Measurements from ENCODE around the gene ARHGAP42.

ARHGAP42 gene

GRCh38 chr11:100918551-100919500 lies 231.7 kb downstream of the ARHGAP42 start:
- no peak for DNase-seq (ENCODE audit: low read depth in 2 of 2)

DNA sequence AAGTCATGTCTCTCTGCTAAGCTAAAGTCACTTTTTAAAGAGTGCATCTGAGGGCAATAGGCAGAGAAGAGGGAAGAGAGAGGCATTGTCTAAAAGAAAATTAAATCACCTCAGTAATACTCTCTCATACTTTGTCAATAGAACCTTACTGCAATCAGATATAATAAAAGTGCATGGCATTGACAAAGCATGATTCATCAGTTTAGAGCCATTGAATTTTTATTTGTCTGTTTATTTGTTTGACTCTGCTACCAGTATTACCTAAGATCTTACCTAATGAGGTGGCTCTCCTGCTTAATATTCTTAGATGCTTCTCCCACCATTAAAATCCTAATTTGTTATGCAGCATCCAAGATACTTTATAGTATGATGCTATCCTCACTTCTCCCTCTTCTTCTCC lies 233.5 kb downstream of the ARHGAP42 start:
- no peak for DNase-seq (ENCODE audit: low read depth in 2 of 2)

- DNase-seq (ENCODE audit: low read depth in 2 of 2): no peak
Measured at GRCh38 chr11:100922121-100922520, 235.0 kb downstream of the ARHGAP42 start.

- DNase-seq (ENCODE audit: low read depth in 2 of 2): no peak
Measured at GRCh38 chr11:100923555-100923954, 236.5 kb downstream of the ARHGAP42 start.

DNA sequence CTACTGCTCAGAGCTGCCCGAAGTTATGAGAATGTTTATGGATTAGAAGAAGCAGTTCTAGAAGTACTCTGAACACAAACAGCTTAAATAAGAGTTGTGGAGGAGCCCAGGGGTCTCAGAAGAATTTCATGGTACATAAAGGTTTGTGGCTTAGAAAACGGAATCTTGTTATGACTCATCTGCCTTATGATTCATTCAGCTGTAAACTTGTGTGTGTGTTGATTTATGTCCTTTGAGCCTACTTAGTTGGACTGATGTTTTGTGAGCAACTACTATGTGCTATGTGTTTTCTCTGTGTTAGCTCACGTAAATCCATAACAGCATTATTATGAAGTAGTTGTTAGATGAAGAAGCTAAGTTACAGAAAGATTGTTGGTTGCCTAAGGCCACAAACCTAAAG lies 238.8 kb downstream of the ARHGAP42 start:
- no peak for DNase-seq (ENCODE audit: low read depth in 2 of 2)

DNA sequence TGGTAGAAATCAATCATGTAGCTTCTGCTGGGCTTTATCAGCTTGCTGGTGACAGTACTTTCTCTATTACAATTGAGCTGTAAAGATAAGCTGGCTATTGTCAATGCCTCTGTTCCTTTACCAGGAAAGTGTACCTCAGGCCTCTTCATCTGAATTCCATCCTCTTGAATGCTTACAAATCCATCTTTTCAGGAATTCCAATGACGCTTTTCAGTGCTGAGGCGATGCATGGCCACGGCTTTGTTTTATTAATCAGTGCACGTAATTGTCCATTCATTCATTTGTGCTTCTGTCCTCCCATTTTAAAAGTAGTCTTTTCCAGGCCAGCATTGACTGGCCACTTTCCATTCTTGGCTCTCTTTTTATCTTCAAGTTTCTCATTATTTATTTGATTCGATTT lies 240.5 kb downstream of the ARHGAP42 start:
- DNase-seq (ENCODE audit: low read depth in 2 of 2): no peak

- DNase-seq (ENCODE audit: low read depth in 2 of 2): no peak
Measured at GRCh38 chr11:100928426-100928825, 241.3 kb downstream of the ARHGAP42 start.

DNA sequence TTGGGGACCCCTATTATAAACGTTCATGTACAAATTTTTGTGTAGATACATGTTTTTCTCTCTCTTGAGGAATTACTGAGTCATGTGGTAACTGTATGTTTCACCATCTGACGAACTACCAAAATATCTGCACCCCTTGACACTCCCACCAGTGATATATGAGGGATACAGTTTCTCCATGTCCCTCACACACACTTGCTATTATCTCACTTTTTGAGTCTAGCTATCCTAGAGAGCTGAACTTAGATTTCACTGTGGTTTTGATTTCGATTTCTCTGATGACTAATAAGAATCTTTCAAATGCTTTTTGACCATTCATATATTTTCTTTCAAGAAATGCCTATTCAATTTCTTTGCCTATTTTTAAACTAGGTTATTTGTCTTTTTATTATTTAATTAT lies 242.3 kb downstream of the ARHGAP42 start:
- no peak for DNase-seq (ENCODE audit: low read depth in 2 of 2)

DNA sequence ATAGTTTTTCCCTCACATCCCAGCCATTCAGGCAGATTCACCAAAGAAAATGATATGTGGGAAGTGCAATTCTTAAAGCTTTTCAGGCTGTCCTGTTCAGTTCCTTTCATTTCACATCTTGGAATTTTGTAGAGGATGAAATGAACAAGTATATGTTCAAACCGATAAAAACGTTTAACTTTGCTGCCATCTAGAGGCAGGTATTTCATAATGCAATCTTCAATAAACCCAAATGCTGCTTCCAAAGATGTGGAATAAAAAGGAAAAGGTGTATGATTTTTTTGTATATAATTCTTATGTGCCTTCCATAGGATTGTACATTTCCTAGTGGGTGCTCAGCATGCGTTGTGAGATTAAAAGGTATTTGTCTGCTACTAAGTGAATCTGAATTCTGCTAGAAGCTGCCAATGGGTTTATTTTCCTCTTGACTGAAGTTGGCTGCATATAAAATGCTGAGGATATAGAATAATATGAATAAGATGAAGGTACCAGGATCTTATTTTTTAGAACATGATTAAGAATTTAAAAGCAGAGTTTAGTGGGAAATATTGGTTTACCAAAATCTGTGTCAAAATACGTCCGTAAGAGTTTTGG lies 243.2 kb downstream of the ARHGAP42 start:
- DNase-seq (ENCODE audit: low read depth in 2 of 2): no peak

DNA sequence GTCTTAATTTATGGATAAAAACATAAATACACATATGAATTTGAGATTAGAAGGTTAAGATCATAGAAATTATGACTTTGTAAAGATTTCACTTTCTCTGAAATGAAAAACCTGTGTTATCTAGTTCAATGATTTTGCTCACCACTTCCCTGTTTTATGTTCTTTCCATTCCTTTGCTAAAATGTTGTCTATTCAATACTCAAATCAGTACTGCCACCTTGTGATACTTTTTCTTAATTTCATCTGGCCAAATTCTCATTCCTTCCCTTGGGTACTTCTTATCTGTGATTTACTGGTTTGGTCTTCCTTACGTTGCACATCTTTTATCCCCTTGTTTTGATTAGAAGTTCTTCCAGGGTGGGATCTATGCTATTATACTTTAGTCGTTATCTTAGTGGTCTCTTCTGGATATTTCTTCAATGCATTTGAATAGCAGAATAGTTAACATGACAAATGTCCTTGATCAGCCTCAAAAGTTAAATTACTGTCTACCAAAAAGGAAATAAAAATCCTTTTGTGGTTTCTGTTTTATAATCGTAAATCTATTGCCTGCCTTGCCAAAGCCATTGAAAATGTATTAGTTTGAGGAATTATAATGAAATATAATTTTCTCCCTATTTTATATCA lies 245.5 kb downstream of the ARHGAP42 start:
- no peak for DNase-seq (ENCODE audit: low read depth in 2 of 2)

DNA sequence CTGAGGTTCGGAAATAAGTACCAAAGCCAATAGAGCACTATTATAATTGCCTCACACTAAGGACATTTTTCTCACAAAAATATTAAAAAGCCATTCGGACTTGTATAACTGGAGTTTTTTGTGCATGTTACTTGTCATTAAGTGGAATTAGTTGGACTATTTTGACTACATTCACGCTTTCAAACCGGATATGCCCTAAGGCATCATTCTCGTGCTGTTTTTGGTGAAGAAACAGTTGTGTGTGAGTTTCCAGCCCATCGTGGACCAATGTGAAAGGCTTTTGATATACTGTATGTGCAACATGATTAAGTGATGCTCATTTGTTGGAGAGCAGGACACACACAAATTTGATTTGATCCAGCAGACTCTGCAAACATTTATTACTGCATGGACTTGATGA lies 249.7 kb downstream of the ARHGAP42 start:
- DNase-seq (ENCODE audit: low read depth in 2 of 2): no peak

DNA sequence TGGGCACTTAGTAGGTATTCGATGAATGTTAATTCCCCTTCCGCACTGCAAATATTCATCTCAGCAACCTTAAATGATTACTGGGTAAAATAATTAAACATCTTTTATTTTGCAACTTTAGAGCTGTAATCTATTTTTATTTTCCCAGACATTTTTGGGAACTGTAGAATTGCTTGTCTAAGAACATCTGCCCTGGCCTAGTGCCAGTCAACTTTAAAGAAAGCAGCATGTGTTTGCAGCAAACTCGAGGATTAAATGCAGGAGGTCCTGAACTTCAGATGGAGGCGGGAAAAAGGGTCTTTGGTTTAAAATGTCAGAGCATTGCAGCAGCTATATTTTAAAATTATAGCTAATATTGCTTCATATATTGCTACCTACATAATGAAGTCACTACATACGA lies 252.5 kb downstream of the ARHGAP42 start:
- DNase-seq (ENCODE audit: low read depth in 2 of 2): no peak

DNA sequence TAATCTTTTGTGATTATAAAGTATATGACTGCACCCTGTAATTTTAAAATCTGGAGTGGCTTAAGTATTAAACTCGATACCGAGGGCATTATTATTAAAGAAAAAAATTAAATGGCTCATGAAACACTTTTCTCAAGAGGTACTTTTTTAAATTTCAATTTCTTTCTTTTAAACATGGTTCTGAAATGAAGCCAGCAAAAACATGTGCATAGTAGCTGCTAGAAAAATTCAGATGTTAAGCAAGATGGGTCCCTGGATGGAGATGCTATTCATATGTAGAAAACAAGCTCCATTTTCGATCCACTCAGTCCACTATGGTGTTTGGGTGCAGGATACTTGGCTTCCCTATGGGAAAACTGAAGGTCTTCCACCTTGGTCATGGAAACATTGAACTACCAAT lies 253.0 kb downstream of the ARHGAP42 start:
- DNase-seq (ENCODE audit: low read depth in 2 of 2): no peak

DNA sequence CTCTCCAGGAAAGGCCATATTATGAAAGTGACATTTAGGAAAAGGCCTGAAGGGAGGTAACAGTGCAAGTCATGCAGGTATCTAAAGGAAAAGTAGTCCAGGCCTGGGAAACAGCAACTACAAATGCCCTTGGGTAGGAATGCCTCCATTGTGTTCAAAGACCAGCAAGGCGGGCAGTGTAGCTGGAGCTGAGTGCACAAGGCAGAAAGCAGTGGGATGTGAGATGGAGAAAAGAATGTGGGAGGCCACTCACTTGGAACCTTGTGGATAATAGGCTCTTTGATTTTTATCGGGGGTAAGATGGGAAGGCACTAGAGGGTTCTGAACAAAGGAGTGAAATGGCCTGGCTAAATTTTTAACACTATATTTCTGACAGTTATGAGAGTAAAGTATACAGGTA lies 253.9 kb downstream of the ARHGAP42 start:
- DNase-seq (ENCODE audit: low read depth in 2 of 2): no peak

GRCh38 chr11:100942016-100942415 lies 254.9 kb downstream of the ARHGAP42 start:
- no peak for DNase-seq (ENCODE audit: low read depth in 2 of 2)

- DNase-seq (ENCODE audit: low read depth in 2 of 2): no peak
Measured at GRCh38 chr11:100948936-100949335, 261.8 kb downstream of the ARHGAP42 start.

GRCh38 chr11:100949443-100949842 lies 262.4 kb downstream of the ARHGAP42 start:
- no peak for DNase-seq (ENCODE audit: low read depth in 2 of 2)

GRCh38 chr11:100955318-100955717 lies 268.2 kb downstream of the ARHGAP42 start:
- DNase-seq (ENCODE audit: low read depth in 2 of 2): no peak

- no peak for DNase-seq (ENCODE audit: low read depth in 2 of 2)
Measured at GRCh38 chr11:100956351-100956750, 269.3 kb downstream of the ARHGAP42 start.

DNA sequence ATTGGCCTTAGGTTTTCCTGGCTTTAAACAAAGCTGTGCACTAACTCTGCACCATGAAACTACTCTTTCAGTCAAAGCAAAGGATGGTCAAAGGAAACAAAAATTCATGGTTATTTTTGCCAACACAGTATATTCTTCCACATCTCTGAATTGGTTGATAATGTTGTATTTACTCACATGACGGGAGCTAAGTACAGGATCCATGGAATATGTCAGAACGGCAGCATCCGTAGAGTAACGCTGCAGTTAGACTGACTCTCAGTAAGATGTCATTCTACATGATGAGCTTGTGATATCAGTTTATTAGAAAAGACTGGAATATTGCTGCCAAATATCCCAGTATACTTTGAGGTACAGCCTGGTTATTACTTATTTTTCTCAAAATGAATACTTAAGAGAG lies 270.4 kb downstream of the ARHGAP42 start:
- DNase-seq (ENCODE audit: low read depth in 2 of 2): no peak

DNA sequence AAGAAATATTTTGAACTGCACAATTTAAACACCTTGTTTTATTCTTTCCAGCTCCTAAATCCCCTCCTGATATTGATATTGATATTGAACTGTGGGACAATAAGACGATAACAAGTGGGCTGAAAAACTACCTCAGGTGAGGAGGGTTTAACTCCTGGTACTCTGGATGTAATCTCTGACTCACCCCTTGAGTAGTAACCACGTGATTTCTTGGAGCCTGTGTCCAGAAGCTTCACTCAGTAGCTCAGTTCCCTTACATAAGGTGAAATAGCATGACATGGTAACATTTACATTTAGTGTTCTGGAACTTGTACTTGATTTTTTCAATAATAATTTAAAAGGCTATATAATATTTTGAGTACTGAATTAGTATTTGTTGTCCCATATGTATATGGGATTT lies 274.5 kb downstream of the ARHGAP42 start:
- no peak for DNase-seq (ENCODE audit: low read depth in 2 of 2)

GRCh38 chr11:100963375-100963774 lies 276.3 kb downstream of the ARHGAP42 start:
- DNase-seq (ENCODE audit: low read depth in 2 of 2): no peak

DNA sequence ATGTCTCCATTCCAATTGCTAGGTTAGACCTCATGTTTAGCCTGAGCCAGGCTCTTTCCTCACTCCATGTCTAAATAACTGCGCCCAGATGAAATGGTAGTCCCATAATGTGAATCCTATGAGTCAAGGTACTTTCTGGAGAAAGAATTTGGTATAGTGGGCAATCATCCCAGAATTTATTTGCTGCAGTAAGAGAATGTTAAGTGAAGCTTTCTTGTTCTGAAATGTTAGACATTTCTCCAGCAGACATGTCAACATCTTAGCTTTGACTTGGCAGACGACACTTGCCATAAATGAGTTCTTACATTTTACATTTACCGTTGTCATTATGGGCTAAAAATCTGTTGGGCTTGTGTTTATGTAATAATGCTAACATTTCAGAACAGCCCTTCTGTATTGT lies 277.3 kb downstream of the ARHGAP42 start:
- DNase-seq (ENCODE audit: low read depth in 2 of 2): no peak
